GM18519 (cell line): Measurements from ENCODE around the gene KRT77.
"Not testable (repeated sequence)": the region's sequence is repeated elsewhere in the genome, so short reads cannot be mapped to it uniquely, and the experiment has no call there.

ENCODE experiments used
- ATAC-seq: cut with Tn5 transposase; IDR thresholded peaks from one replicate; pipeline ENCODE4 v1.9.1; 2021; ENCODE audit warnings: mild to moderate bottlenecking, moderate library complexity; ENCODE audit not compliant: unreplicated experiment, low FRiP score

Gene KRT77

DNA sequence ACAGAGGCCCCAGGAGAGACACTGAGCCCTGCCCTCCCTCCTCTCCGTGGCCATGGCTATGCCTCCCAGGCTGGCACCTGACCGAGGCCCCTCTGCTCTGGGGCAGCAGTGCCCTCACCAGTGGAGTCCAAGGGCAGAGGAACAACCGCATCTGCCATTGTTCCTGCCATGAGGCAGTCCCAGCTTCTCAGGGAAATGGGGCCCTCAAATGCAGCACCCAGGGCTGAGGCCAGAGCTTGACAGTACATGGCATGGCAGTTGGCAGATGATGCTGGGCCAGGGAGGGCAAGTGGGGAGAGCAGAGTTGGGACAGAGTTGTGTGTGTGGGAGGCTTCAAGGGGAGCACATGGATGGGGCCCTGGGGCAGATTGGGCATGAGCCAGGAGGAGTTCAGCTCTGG is 21.1 kb upstream of the KRT77 start:
- no peak for ATAC-seq

DNA sequence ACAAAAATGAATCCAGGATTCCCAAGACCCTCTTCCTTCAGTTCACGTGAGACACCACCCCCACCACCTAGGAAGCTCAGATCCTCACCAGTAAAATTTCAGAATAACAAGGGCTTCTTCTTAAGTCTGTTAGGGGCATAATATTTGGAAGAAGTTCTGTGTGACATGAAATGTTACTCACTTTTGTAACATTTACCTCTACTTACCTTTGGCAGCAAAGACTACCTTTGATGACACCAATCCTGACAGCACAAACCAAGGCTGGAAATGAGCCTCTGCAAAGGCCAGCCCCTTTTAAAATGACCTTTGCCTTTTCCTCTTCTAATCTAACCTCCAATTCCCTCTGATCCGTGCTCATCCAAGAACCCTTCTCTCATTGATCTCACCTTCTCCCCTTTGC is 19.4 kb upstream of the KRT77 start:
- ATAC-seq: no peak

DNA sequence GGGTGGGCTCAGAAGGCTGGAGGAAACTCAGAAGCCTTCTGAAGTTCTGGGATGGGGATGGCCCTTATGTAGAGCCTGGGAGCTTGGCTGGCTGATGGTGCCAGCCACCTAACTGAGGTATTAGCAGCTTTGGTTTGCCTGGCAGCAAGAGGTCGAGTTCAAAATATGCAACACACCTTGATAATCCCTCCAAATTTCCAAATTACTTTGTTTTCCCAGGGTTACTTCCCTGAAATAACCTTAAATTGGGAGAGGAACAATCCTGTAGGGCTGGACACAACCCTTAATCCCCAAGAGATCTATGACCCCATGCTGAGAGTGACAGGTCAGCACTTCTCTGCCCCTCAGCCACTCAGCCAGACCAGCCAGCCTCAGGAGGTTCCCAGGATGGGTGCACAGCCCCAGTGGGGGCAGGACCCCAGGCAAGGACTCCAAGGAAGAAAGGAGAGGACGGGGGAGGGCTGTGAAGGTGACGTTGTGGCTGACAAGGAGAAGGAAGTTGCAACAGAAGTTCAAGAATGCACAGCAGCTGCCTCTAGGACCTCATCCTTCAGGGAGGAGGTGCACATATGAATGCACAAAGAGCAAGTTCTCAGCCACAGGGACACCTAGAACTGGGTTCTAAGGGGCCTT is 18.6 kb upstream of the KRT77 start:
- ATAC-seq: no peak

DNA sequence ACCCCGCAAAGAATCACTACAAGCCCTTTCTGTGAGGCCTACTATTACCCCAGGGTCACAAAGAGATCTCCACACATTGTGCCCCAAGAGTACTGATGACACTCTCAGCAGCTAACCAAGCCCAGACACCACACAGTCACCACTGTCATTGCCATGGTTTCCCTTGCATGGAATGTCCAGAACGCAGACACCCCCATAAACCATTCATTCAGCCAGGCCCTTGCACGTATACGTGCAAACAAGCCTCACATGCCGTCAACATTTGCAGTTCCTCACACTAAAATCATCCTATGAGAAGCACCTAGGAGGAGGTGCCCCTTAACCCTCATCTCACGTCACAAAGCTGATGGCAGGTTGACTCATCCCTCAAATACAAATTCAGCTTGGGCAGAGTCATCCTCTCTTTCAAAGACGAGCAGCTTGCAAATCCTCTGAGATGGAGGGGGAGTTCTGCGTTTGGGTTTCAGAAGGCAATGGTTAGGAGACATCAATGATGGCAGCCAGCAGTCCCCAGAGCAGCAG is 17.1 kb upstream of the KRT77 start:
- ATAC-seq: no peak

DNA sequence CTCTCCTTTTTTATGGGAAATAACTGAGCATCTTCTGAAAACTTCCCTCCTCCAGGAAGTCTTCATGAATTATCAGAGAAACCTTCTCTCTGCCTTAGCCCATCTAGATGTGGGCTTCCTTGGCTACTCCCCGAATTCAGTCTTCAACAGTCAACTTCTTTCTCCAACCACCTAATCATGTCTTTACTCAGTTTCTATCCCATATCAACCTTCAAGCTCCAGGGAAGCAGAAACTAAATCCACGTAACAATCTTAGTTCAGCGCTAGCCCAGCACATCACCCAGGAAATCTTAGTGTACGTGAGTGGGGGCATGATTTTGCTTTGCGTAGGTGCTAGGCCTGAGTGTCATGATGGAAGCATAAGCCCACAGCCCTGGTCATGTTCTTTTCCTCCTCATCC is 12.7 kb upstream of the KRT77 start:
- ATAC-seq: no peak

DNA sequence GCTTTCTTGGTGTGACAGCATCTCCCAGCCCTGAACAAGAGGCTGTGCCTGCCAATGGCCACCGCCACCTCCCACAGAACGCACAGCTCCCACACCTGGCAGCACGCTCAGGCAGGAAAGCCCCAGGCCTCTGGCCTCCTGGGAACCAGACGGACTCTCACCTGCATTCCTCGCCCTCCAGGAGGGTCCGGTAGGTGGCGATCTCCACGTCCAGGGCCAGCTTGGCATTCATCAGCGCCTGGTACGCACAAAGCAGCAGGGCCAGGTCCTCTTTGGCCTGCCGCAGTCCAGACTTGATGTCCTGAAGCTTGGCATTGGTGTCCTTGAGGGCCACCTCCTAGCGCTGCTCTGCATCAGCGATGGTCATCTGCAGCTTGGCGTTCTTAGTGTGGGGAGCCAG is 12.1 kb upstream of the KRT77 start:
- ATAC-seq: no peak

DNA sequence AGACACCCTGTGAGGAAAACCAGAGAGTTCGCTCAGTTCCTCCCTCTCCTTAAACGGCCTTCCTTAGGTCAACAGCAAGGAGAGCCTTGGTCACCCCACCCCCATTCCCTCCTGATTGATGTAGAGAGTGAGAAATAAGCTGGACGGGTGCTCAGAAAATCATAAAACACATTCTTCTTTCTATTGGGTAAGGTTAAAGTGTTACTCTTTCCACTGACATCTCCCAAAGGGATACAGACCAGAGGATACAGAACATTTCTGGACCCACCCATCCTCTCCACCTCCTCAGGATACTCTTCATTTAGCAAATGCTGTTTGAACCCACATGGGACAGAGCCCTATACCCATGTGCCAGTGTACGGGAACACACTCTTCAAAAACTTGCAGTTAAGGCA is 11.6 kb upstream of the KRT77 start:
- ATAC-seq: no peak

DNA sequence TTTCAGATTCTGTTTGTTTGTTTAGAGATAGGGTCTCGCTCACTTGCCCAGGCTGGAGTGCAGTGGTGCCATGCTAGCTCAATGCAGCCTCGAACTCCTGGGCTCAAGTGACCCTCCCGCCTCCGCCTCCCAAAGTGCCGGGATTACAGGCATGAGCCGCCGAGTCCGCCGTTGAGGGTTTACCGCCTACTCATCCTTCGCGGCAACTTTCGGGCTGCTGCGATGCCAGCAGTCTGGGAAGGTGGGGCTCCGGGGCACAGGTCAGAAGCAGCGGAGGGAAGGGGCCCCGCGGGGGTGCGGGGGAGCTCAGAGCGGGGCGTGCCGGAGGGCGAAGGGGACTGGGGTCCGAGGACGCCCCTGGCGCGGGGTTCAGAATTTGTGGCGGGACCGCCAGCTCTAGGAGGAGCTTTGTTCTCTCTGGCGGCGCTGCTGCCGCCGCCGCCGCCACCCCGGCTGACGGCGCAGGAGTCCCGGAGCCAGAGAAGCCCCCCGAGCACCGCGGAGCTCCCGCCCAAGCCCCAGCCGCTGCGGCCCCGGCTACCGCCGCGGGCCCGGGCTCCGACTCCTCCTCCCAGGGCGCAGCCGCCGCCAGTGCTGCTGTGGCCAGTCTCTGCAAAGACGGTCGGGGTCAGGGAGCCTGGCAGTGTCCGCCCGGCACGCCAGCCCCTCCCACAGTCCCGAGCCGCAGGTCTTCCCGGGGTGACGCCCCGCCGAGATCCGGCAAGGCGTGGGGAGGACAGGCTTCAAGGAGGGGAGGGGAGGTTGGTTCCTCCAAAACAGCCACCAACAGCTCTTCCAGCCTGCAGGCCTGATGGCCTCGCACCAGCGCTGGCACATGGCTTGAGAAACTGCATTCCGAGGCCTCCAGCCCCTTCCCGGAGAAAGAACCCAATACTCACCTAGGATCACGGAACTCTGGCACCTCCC is 10.9 kb upstream of the KRT77 start:
- ATAC-seq: no peak

DNA sequence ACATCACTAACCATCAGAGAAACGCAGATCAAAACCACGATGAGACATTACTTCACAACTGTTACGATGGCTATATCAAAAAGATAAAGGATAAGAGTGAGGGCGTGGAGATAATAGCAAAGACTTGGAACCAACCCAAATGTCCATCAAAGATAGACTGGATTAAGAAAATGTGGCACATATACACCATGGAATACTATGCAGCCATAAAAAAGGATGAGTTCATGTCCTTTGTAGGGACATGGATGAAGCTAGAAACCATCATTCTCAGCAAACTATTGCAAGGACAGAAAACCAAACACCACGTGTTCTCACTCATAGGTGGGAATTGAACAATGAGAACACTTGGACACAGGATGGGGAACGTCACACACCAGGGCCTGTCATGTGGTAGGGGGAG is 8.8 kb upstream of the KRT77 start:
- ATAC-seq: not testable (repeated sequence)

DNA sequence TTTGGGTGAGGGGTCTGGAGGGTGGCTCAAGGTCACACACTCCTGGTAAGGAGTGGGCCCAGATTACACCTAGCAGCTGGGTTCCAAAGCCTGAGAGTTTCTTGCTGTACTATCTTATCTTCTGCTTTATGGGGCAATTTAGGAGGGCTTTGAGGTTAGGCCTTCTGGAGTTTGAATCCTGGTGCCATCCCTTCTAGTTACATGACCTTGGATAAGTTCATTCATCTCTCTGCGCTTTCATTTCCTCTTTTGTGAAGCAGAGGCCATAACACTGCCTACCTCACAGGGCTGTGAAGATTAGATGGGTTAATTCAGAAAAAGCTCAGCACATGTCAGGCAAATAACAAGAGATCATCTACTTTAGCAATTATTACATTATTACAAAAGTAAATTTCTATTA is 7.4 kb upstream of the KRT77 start:
- ATAC-seq: no peak

DNA sequence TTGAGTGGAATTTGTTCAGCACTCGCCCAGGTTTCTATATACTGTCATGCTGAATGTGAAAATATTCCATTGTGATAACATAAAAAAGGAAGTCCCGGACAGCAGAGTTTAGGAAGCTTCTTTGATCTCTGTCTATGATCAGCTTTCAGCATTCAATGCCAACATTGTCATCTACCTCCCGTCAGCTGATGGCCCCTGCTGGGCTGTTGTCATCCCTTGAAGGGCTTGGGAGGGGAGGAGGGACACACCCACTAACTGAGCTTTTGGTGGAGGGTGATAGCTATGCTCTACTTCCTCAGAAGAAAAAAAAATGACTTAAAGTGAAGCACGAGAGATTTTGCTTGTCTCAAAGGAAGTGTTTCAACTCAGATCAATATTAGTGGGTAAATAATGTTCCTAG is 4.7 kb upstream of the KRT77 start:
- no peak for ATAC-seq

DNA sequence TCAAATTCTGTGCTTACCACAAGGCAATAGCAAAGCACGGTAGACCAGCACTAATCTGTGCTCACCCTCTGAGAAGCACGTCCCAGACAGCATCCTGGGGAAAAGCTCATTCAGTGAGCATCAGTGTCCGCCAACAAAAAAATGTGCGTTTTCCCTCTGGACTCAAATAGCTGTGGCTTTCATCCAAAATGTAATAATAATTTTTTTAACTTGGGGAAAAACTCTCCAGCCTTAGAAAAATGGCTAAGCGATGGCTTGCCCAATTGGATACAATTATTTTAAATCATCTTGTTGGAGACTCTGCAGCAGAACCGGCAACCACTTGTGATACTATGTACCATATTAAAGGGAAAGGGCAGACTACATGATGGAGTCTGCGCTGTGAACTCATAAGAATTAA is 1.1 kb upstream of the KRT77 start:
- no peak for ATAC-seq

DNA sequence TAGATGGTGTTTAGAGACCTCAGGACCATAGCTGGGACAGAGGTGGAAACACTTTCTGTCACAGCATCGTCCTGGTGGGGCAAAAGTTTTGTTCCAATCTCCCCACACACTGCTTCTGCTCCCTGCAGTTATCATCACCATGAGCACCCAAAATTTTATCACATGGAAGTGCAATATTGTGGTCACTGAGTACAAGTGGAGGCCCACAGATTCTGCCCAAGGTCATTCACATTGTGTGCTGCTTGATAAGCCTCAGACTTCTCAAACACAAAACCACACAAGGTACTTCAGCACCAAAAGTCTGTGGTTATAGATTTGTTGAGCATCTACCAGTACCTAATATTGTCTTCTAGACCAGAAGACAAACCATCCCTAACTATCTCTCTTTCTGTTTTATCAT is 554 bp upstream of the KRT77 start:
- ATAC-seq: no peak

DNA sequence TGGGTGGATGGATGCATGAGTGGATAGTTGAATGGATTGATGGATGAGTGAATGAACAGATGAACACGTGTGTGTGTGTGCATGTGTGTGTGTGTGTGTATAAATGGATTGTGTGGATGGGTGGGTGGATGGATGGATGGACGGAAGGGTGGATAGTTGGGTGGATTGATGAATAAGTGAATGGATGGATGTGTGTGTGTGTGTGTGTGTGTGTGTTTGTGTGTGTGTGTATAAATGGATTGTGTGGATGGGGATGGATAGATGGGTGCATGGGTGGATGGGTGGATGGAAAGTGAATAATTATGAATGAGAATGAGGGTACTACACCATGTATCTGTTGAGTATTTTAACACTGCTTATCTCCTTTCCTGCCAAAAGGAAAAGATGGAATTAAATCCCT is 986 bp downstream of the KRT77 start:
- no peak for ATAC-seq

DNA sequence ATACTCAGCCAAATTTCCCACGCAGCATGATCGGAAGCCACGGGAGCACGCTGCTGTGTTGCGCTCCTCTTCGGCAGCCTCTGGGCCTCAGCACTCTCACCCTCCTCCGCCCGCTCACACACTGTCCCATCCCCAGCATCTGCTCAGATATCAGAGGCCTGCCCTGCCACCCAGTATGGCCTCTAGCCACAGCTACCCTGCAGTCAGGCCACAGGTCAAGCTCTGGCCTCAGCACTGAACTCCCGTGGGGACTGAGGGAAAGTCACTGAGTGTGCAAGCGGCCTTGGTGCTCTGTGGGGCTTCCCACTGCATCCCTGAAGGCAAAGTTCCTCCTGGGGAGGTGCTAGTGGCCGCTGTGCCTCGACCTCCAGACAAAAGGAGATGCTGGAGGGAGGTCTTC is 2.0 kb downstream of the KRT77 start:
- no peak for ATAC-seq

DNA sequence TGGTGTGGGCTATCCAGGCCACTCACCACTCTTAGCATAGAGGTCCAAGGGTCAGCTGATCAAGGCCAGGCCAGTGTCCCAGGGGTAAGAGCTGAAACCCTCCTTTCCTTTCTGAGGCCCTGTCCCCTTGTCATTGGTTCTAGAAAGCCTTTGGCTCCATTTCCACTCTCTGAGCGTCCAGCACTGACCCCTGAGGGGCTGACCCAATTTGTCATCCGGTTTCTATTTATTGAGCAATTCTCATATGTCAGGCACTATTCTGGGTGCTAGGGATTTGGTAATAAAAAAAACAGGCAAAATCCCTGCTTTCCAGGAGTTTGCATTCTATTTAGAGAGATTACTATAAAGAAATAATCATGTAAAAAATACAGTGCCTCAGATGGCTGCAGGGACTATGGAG is 3.4 kb downstream of the KRT77 start:
- no peak for ATAC-seq

DNA sequence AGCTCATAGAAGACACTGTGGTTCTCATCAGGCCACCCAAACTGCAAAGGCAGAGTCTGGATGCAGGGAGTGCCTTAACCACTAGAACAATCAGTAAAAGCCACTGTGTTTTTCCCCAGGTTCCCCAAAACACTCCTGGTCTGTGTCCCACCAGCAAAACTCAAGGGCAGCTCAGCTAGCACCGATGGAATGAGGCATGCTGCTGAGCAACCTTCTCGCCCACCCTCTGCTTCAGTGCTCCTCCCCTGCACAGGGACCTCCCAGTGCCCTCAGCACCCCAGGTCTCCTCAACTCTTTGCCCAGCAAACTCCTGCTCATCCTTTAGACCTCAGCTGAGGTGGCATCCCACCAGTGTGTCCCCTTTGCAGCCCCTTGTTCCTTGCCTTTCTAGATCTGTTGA is 4.0 kb downstream of the KRT77 start:
- no peak for ATAC-seq

DNA sequence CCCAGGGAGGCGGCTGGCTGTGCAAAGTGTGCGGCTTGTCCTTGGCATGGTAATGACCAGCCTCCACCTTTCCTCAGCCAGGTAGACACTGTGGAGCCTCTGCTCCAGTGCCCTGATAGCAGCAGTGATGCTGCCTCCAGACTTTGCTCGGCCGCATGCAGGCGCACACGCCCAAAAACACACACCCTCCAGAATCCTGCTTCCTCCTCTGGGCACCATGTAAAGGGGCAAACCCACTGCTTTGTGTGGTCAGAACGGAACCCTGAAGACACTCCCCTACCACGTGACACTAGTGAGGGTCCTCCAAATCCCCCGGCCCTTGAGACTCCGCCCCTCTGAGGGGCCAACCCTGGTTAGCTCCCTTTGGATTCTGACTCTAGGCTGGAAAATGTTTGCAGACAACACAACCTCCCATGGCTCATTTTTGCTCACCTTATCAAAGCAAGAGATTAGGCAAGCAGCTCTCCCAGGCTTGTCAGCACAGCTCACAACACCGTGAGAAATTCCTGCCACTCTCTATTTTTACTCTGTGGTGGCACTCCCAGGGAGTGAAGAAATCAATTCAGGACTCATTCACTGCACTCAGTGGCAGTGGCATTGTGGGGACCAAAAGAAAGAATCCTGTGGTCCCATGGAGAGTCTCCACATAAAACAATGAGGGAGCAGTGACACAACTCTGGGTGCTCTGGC is 4.5 kb downstream of the KRT77 start:
- ATAC-seq: no peak

DNA sequence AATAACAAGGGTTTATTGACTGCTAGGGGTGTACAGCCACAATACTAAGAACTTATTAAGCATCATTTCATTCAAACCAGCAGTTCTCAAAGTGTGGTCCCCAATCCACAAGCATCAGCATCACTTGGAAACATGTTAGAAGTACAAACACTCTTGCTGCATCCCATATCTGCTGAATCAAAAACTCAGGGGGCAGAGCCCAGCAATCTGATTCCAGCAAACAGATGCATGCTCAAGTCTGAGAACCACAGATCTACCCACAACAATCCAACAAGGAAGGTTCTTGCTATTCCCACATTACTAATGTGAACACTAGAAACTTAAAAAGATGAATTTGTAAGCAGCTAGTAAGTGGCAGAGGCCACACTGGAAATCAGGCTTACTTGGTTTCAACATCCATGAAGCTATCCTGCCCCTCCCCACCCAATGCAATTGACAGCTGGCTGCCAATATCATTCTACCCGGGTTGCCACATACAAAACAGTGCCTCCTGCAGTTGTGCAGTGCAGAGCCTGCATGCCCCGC is 6.2 kb downstream of the KRT77 start:
- no peak for ATAC-seq

DNA sequence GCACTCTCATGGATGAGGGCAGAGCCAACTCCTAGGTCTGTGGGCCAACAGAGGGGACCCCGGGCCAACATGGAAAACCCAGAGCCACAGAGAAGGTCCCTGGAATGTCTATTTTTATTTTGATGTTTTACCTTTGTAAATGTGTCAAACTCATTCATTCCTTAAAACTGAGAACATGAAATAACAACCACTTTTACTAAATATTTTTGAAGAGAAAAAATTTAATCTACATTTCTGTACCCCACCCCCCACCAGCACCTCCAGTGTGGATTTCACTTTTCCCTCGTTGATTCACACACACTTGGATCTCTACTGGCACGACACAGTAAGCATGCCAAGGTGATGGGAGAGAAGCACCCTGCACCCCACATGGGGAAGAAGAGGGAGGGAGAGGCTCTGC is 6.7 kb downstream of the KRT77 start:
- ATAC-seq: no peak

DNA sequence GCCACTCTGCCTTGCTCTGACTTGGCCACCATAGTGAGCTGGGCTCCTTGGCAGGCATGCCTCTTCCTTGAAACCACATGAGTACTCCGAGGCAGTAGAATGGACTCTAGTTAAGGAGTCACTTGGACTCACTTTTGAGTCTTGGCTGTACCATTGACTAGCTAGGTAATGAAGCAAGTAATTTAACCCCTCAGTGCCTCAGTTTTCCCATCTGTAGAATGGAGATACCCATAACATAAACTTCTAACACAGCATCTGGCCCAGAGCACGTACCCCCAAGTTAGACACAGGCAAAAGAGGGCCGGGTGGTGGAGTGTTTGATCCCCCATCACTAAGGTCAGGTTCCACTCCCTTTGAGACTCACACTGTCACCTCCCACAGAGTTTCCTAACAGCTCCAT is 8.3 kb downstream of the KRT77 start:
- no peak for ATAC-seq
